HL-60 (cell line): ENCODE data around the gene OSBP2.

ENCODE experiments used
- CTCF ChIP-seq: IDR thresholded peaks from one replicate; pipeline ENCODE4 v1.5.1; 2011; ENCODE audit warnings: low read length, control low read depth, inconsistent platforms; ENCODE audit not compliant: insufficient read depth
- GABPA ChIP-seq: IDR thresholded peaks from 2 replicates; pipeline ENCODE4 v1.6.1; 2012; ENCODE audit warnings: low read depth
- POLR2AphosphoS5 ChIP-seq: IDR thresholded peaks from 2 replicates; pipeline ENCODE4 v1.6.1; 2012; ENCODE audit warnings: low read depth
- REST ChIP-seq: IDR thresholded peaks from 2 replicates; pipeline ENCODE4 v1.6.1; 2012; ENCODE audit warnings: low read depth; ENCODE audit not compliant: insufficient replicate concordance

GRCh38 chr22:30742291-30743256, 47.9 kb downstream of the OSBP2 start:
- TF ChIP-seq REST (no peak), CTCF (no peak), POLR2AphosphoS5 (no peak), GABPA (no peak)
